GM10248 (cell line): ENCODE data around the gene LHX5.

Experiments
- CTCF ChIA-PET: fragments of 300-600 bp; sonication (Branson Sonifier 250); formaldehyde crosslinking; extraction: SDS; loops from one replicate; lab custom pipeline; 2021; ENCODE audit warnings: antibody characterized with exemption; lab: Yijun Ruan, JAX
- POLR2A ChIA-PET: fragments of 350-650 bp; sonication (Branson Sonifier 250); formaldehyde crosslinking; extraction: SDS; loops from one replicate; lab custom pipeline; 2020; ENCODE audit warnings: antibody characterized with exemption; lab: Yijun Ruan, JAX
- DNase-seq: peaks from one replicate; pipeline ENCODE4 v3.0.0; 2012; ENCODE audit errors: extremely low spot score
- CTCF ChIP-seq: IDR thresholded peaks from 2 replicates; pipeline ENCODE4 v1.5.1; 2012; ENCODE audit warnings: mild to moderate bottlenecking, low read depth; ENCODE audit errors: extremely low read depth, missing control alignments, control extremely low read depth

The LHX5 gene

GRCh38 chr12:113422886-113423669 is 48.6 kb downstream of the LHX5 start:
- TF ChIP-seq CTCF, result no peak
- CTCF ChIA-PET, result no interaction called here
- no peak for DNase-seq
- POLR2A ChIA-PET, result no interaction called here

GRCh38 chr12:113422030-113422885 is 49.4 kb downstream of the LHX5 start, which contains the start of gene SDSL:
SDSL (plus strand) TSS chr12:113422380; CDS start chr12:113427983, 5,603 bp downstream.
- TF ChIP-seq CTCF, result no peak
- ChIA-PET CTCF (no interaction called here), POLR2A (interaction anchor here (0.5 kb wide), 2 partner anchors 54 to 87 kb away, joined by 4 read pairs; partner anchors contain the start of gene SLC8B1)
- DNase-seq, result peak; percentile 73

GRCh38 chr12:113420996-113421595 is 50.6 kb downstream of the LHX5 start:
- DNase-seq, result no peak
- POLR2A ChIA-PET, result no interaction called here
- CTCF ChIA-PET, result interaction anchor here (1.0 kb wide), 1 partner anchor 14 kb away, joined by 3 read pairs; no protein-coding TSS in a partner anchor
- no peak for TF ChIP-seq CTCF

GRCh38 chr12:113418213-113418879 is 53.3 kb downstream of the LHX5 start:
- DNase-seq, result no peak
- no peak for TF ChIP-seq CTCF
- ChIA-PET POLR2A (no interaction called here), CTCF (no interaction called here)

- ChIA-PET CTCF (no interaction called here), POLR2A (interaction anchor here (0.7 kb wide), 1 partner anchor 243 kb away, joined by 3 read pairs; no protein-coding TSS in a partner anchor)
- DNase-seq, result no peak
- TF ChIP-seq CTCF, result no peak
Observed at GRCh38 chr12:113416091-113416754, 55.4 kb downstream of the LHX5 start.
